Stimulated activated CD4-positive, alpha-beta T cell treated with anti-CD3 and anti-CD28 coated beads, TNF-alpha, amount 100 ng/mL, for 48 hours (primary cell): Measurements from ENCODE around the gene PROM1.

ENCODE experiments used
- DNase-seq, 3 donors: peaks; one replicate each; pipeline ENCODE4 v3.0.0-alpha.2; 2020; ENCODE audit warnings: low read depth in 3 of 3

The PROM1 gene

DNA sequence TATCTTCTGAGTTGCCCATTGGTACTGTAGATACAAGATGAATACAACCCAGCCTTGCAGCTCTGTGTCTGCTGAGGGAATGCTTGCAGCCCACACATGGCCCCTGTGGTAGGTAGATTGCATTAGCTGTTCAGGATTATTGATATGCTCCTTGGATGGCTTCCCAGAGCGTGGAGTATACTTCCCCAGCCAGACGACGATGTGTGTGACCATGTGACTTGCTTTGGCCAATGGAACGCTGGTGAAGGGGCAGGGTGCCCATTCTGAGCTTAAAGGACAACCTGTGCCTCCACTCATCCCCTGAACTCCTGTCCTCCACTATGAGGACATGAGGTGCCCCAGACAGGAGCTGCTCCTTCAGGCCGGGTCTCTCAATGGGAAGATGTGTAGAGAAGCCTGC is 96.9 kb downstream of the PROM1 start:
- no peak for DNase-seq

DNA sequence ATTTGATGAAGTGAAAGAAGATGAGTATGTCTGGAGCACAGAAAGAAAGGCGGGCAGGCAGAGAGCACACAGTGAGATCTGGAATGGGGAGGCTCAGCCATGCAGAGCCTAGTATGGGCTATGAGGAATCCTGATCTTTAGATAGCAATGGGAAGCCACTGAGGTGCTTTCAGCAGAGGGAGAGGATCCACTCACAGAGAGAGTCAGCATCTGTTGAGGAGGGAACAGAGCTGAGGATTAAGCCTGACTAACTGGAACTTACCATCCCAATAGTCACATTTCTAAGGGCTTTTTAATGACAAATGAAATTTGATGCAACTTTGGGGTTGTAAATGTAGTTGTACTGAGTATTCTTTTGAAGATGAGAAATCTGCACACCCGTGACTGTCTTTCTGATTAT is 100.2 kb downstream of the PROM1 start:
- DNase-seq: no peak

DNA sequence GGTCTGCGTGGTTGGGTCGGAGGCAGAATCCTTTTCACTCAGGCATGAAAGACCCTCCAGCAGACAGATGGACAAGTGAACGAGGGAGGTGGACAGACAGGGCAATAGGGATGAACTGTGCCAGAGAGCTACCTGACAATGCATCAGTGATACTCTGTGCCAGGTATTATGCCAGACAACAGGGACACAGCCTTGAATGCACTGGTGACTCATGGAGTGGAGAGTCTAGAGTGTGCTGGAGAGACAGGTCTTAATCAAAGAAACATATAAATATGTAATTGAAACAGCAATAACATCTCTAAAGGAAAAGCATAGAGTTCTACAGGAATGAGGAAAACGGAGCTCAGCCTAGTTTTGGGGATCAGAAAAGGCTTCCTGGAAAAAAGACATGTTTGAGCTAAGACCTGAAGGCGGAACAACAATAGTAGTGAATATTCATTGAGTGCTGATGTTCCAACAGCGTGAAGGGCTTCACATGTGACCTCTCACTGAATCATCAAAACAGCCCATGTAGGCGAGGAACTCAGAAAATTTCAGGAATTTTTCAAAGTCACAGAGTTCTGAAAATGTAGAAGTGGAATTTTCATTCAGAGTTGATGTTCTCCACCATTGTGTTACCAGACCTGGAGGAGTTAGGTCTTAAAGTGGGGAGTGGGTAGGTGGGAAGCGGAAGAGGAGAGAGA is 100.8 kb downstream of the PROM1 start:
- no peak for DNase-seq

DNA sequence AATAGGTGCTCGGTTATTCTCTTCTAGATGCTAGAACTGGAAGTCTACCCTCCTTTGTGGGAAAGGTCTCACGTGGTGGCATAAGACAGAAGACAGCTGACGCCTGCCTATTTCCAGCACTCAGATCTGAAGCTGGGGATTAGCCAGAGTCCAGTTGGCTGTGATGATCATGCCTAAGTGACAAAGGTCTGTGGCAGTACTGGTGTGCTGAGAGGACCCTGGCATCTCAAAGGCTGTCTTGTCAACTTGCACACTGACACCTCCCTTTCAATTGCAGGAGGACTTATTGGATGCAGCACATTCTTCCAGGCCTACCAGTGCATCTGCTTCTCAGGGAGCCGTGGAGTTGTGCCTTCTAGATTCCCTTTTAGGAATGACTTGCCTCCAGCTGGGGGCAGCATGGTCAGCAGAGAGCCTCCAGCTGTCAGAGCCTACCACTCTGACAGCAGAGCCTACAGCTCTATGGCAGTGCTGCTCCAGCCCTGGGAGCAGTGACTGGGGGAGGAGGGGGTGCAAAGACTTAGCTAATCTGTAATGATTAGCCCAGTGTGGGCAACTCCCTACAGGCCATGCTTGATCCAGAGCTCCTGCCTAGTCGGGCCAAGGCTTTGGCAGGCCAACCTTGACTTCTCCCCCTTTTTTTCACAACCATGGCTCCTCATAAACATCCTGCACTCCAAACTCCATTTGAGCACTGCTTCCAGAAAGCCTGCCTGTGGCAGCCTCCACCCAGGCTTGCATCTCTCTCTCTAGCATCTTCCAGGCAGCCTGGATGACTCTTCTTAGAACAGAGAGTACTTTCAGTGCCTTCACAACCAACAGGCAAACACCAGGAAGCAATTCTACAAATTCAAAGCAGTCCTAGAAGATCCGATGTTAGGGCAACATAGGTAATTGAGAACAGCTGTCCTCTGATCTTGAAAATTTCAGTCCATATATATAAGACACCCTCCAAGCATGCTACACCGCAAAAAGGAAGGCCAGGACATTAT is 107.1 kb downstream of the PROM1 start:
- DNase-seq: no peak

DNA sequence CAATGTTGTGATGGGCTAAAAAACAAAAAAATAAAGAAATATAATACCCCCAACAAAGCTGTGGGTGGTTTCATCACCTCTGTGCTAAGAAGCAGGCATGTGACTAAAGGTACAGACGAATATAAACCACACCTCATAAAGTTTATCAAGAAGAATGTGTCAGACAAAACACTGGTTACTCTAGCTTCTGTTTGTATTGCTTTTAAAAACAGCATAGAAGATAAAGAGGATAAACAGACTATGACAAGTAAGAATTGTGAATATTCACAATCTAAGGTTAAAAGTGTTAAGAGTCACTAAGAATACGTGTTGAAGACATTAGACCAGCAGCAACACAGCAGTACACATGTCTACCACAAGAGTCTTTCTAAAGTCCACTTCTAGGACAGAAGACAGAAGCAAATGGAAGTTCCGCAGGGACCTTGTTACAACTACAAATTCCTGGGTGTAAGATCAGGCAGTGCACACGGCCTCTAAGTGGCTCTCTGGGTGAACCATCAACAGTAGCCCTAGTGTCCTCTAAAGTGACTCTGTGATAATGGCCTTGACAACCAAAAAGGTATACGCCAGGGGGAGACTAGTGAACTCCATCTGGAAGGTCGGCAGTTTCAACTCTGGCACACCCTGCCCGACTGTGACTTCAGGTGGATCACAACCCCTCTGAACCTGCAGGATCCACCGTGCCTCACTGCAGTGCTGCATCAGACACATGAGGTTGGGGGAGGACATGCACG is 112.6 kb downstream of the PROM1 start:
- DNase-seq: no peak

DNA sequence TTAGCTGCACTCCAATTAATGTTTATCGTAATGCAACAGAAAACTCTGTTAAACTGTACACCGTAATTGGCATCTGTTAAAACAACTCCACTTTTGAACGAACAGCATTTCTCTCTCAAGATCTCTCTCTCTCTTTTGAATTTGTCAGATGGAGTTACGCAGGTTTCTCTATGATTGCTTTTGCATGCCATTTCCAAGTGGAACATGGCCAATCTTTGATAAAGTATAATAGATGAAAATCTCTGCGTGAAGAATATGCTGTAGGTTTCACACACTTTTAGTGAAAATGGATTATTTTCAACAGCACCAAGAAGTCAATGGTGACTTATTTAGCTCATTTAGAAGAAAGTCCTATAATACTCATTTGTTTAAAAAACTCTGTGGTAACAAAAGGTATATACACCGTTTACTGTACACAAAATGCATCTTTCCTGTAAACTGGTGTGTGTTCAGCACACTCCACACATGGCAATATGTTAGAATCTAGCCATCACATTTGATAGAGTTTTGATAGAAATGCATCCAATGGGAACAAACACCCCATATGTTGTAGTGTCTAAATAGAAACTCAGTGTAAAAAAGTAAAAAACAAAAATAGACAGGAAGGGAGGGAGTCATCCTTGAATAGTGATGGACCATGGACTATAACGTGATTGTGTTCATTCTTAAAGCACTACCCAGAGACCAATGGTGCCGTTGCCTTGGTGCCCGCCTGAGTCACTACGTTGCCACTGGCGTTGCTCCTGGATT is 115.1 kb downstream of the PROM1 start:
- DNase-seq: no peak

DNA sequence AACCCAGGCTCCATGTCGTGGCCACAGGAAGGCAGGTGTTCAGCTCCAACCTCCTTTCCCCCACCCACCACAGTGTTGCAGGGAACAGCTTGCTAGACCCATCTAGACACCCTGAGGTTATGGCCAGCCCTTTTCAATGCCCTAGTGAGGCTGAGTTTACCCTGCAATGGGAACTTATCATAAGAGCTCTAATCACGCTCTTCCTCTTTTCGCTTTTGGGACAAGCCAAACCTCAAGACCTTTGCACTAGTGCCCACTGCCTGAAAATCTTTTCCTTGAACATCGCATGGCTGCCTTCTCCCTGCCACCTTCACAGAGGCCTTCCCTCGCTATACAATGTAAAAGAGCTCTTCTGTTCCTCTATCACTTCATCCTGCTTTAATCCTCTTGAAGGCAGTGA is 118.5 kb downstream of the PROM1 start:
- DNase-seq: no peak

DNA sequence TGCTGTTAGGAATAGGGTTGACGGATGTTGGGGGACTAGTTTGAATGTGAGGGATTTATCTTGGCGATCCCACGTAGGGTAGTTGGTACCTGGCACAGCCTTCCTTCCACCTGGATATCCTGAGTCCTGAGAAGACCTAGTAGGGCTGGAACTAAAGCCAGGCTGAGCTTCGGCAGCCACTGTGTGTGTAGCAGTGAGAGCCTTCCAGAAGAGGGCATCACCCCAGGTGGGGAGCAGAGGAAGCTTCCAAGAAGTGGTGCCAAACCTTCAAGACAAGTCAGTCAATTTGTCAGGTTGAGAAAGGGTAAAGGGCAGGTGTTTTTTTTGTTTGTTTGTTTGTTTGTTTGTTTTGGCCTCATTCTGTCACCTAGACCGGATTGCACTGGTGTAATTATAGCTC is 119.7 kb downstream of the PROM1 start:
- DNase-seq: no peak

DNA sequence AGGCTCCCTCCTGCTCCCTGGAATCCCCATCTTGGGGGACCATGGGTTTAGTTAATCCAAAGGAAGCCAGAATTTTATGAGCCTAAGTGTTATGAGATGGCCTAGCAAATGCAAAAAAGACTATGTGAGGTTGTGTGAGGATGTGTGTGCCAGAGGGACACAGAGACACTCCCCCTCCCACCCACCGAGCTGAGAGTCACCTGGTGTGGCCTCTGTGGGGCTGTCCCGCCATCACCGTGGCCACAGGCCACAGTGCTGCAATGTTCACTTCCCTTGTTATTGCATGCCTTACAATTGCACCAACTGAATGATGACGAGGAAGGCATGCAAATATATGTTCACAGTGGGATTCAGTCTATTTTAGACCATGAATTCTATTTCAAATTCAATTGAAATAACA is 120.2 kb downstream of the PROM1 start:
- peak; percentile 17 to 47 (median 18) for DNase-seq

DNA sequence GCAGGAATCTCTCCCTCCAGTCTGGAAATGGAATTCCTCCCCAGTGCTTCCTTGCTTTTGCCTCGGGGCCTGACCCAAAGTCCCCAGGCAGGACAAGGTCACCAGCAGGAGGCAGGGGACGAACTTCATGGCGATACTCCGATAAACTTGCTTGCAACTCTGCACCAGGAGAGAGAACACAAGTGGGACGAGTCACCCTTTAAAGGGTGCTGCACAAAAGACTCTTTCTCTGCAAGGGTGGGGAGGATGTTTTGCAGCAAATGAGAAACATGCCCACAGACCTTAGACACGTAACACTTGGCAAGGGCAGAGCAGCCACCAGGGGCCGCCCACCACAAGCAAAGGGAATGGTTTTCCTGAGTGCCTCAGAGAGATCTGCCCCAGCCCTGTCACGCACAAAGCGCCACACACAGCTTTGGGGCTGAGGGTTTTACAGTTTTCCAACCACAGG is 120.8 kb downstream of the PROM1 start, which contains the start of gene FGFBP2:
FGFBP2 (minus strand) TSS at position 175 of the 451 bp plus-strand sequence; CDS start at position 129, 46 bp downstream.
- peak; percentile 16 to 49 (median 40) for DNase-seq

DNA sequence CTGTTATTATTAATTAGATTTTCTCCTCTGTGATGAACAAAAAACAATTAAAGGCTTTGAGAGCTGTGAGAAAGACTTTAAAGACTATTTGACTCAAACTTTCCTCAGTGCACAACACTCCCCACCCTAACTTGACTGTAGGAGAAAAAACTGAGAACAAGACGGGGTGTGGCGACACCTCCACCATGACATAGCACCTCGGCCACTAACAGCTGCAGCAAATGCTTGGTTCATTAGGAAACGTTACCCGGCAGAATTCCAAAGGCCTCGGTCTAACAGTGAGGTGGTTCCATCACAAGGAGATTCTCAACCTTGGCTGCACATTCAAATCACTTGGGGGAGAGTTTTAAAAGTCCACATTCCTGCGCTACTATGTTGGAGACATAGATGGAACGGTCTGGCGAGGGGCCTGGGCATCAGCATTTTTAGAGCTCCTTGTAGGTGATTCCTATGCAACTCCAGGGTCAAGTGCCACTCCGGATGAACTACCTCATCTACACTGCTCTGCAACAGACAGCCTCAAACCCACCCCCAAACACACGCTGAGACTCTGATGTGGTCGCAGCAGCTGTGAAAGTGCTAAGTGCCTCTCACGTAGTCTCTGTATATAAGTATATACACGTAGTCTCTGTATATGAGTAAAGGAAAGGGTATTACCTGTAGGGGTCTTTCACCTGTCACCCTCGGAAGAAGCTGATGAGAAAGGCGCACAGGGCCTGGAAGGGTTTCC is 121.9 kb downstream of the PROM1 start:
- no peak for DNase-seq

DNA sequence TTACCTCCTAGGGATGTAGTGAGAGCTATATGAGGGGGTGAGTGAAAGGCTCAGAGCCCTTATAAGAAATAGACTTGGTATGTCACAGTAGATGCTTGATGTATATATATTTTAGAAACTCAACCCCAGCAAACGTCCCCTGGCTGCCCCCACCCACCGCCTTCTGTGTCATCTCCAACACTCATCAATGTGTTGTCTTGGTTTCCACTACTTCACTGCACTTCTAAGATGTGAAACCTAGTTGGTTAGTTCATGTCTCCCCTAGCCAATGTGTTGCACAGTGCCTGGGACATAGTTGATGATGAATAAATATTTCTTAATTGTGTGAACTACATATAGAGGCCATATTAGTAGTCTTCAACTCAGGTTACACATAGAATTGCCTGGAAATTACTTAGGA is 125.3 kb downstream of the PROM1 start:
- no peak for DNase-seq

DNA sequence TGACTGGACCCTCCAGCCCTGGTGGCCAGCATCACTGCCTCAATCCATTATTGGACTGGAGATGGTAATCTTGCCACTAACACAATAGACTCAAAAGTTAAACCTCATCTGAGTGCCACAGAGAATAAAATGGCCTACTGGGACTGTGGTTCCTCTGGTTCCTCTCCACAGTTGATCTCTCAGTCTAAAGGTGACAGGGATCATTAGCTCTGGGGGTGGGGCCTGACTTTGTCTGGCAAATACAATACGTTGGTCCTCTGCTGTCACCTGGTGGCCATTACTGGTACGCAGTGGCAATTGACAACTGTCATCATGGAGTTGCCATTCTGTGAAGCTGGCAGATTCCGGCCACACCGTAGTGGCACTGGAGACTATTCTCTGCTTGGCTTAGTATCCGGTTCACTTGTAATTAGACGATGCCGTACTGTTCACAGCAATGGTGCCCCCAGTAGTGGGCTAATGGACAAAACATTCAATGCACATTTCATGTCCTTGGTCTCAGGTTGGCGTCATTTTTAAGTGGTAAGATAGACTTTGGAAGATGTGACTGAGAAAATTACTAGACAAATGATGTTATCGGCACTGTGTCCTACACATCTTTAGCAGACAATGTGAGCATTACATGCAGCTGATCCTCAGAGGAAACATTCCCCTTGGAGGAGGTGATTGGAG is 127.5 kb downstream of the PROM1 start:
- peak; percentile 67 to 81 (median 73) for DNase-seq

DNA sequence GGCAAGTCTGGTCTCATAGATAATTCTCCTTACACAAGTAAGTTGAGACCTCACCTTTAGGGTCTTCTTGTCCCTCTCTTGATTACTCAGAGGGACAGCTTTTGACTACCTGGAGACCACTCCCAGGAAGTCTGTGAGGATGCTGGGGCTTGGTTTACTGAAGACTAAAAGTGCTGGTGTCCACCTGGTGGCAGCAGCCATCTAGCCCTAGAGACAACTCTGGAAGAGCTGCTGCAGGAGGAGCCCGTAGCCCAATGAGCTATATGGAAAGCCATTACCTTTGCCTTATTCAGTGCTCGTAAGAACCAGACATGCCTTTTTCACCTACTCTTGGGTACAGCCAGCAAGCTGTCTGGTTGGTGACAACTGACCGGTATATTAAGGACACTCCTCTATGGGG is 128.2 kb downstream of the PROM1 start:
- no peak for DNase-seq

DNA sequence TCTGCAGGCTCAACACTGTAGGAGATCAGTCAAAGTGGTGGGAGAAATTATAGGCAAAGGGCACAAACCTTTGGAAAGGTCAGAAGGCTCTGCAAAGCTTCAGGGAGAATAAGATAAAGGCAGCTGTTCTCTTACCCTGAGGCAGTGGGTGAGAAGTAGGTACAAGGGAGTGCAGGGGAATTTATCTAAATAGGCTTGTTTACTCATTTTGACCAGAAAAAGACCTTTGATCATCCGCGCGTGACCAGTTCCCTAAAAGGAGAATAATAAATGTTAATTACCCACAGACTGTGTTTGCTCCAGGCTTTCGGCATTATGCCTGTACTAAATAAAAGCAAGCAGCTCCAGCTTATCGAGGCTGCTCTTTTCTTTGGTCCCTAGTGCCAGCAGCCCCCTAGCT is 130.2 kb downstream of the PROM1 start:
- no peak for DNase-seq

DNA sequence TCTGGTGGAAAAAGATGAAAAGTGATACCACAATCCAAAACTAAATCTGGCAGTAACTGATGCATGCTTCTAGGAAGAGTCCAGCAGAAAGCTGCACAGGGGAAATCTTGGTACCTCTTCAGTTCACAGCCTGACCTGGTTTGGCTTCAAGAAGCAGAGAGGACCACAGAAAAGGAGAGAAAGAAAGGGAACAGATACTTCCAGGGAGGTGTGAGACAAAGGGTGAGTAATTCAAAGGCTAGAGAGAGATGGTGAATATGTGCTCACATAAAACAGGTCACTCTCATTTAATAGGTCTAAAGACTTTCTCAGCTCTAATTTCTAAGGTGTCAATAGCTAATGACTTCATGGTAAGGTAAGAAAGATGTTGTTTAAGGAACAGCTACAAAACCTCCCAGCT is 132.0 kb downstream of the PROM1 start:
- DNase-seq: no peak

DNA sequence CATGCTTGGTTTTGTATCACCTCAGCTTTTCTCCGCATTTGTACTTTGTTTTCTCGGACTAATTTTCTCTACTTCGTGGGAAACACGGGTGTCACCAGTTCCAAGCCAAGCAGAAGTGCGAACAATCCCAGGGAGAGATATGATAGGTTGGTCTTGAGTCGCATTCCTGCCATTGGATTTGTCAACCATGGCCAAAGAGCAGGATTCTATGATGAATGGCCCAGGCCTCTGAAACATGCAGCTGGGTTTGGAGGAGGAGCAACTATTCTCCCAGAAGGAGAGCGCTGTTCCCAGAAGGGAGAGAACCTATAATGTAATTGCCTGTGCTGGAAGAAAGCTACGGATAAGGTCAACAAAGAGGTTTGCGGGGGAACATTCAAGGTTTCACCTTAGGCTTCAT is 135.0 kb downstream of the PROM1 start:
- DNase-seq: no peak

DNA sequence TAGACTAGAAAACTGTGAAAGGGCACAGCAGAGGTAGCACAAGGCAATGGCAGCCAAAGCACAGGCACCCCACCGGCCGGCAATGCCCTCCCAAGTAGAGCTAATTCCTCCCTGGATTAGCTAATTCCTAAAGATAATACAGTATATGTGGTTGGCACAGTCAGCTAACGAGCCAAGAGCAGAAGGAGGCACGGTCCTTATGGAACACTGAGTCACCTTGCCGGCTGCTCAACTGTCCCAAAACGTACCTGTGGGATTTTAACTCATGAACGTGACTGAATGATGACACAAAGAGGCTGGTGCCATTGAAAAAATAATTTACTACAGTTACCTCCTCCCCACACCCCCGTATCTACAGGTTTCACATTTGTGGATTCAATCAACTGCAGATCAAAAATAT is 136.1 kb downstream of the PROM1 start:
- DNase-seq: no peak

DNA sequence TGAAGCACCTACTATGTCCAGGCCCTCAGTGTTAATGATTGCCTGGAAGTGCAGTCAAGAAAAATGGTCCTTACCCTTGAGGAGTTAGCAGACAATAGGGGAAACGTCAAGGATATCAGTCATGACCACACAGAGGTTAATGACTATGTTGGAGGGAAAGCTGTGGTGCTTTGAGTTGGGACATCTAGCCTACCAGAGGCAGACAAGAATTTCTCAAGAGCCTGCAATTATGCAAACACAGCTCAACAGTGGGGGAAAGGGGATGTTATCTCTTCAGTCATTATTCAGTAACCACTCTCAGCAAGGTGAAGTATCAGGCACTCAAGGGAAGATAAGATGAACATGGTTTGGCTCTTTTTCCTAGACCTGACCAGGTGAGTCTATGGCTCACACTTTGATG is 138.3 kb downstream of the PROM1 start:
- no peak for DNase-seq

DNA sequence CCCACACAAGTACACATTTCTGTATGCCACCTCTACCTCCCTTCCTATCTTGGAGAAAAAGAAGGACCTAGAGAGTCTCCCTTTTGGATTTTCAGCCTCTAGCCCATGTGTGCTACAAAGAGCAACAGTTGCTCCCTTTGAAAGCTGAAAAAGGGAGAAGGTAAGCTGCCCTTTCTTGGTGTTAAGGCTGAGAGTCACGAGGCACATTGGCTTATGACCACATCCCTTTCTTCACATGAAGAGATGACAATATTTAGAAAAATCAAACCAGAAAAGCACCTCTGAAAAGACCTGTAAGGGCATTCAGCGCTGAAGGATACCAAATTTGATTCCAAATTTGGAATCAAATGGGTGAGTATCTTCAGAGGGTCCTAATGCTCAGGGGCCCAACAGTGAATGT is 138.9 kb downstream of the PROM1 start:
- DNase-seq: no peak
